HepG2 (cell line): ENCODE results near the gene DYNLL2. TPM values are rescaled to one million over a fixed set of nuclear protein-coding genes. Genes with fewer than 3 reads are reported as not detected.
A peak's percentile ranks its signal among the peaks of the same experiment; 100 is the strongest.

ENCODE experiments used
- ATAC-seq: fragments of 200-7000 bp; cut with Tn5 transposase; 3 replicates; pipeline ENCODE4 v1.9.1; 2020; ENCODE audit warnings: mild to moderate bottlenecking, moderate library complexity
- BruUV-seq: library from RNA; stranded (reverse); fragments of 400-500 nt; replicated peaks from 2 replicates; lab custom pipeline; 2021; lab: Mats Ljungman, UMichigan
- CTCF ChIA-PET: fragments of 300-600 bp; formaldehyde crosslinking; extraction: SDS; loops from one replicate; lab custom pipeline; 2021; ENCODE audit warnings: low total read pairs, inconsistent platforms, low intra/inter-chr PET ratio; lab: Yijun Ruan, JAX
- POLR2A ChIA-PET: fragments of 350-600 bp; sonication (Branson Sonifier 250); formaldehyde crosslinking; loops from one replicate; lab custom pipeline; 2020; ENCODE audit warnings: antibody characterized with exemption, inconsistent platforms; lab: Yijun Ruan, JAX
- DNase-seq: peaks from one replicate; pipeline ENCODE4 v3.0.0-alpha.2; 2015; ENCODE audit warnings: low spot score
- FAIRE-seq: peaks from 3 replicates; lab custom pipeline; 2011; peaks lifted over from hg19 to GRCh38; lab: Jason Lieb, UNC
- H2AFZ ChIP-seq: one replicate; pipeline ENCODE4 v1.6.1; 2011; ENCODE audit warnings: low read length, inconsistent platforms
- H3K27ac ChIP-seq: fragments of 300-600 bp; 3 replicates; pipeline ENCODE4 v1.8.0; 2011; ENCODE audit warnings: mixed run types, mild to moderate bottlenecking, mixed read lengths, low read length, inconsistent platforms; ENCODE audit not compliant: insufficient read depth; ENCODE audit errors: extremely low read length
- H3K27me3 ChIP-seq, 2 experiments: fragments of 200-600 bp in 1 of 2; 2 replicates in 1 of 2; 3 replicates in 1 of 2; pipeline versions ENCODE4 v1.6.0 to v1.8.0; 2011; ENCODE audit warnings: low read length in 2 of 2, mild to moderate bottlenecking in 2 of 2, moderate library complexity in 2 of 2, inconsistent platforms in 1 of 2; ENCODE audit not compliant: insufficient read depth in 2 of 2, control insufficient read depth in 1 of 2
- H3K36me3 ChIP-seq, 2 experiments: fragments of 200-600 bp in 1 of 2; replicated peaks in 1 of 2; 2 replicates in 1 of 2; 3 replicates in 1 of 2; pipeline versions ENCODE4 v1.5.1 to v1.8.0; 2011; ENCODE audit warnings: low read length in 2 of 2, inconsistent platforms in 1 of 2; ENCODE audit not compliant: insufficient read depth in 2 of 2, control insufficient read depth in 1 of 2
- H3K4me1 ChIP-seq: 2 replicates; pipeline ENCODE4 v1.5.1; 2012; ENCODE audit warnings: low read length, inconsistent platforms; ENCODE audit not compliant: insufficient read depth
- H3K4me2 ChIP-seq: 2 replicates; pipeline ENCODE4 v1.6.0; 2011; ENCODE audit warnings: low read depth, low read length, inconsistent platforms
- H3K4me3 ChIP-seq, 3 experiments: fragments of 200-600 bp in 1 of 3; sonication (generic), shearing (Covaris generic) in 1 of 3; replicated peaks in 1 of 3; 2 replicates each; pipeline ENCODE4 v1.5.1; 2011 to 2016; ENCODE audit warnings: low read length in 3 of 3, inconsistent platforms in 2 of 3, low read depth in 2 of 3, mild to moderate bottlenecking in 2 of 3, control low read depth in 1 of 3, mixed read lengths in 1 of 3; ENCODE audit not compliant: insufficient read depth in 1 of 3
- H3K79me2 ChIP-seq: one replicate; pipeline ENCODE4 v1.6.1; 2011; ENCODE audit warnings: low read length, inconsistent platforms; ENCODE audit not compliant: insufficient read depth
- H3K9ac ChIP-seq: 2 replicates; pipeline ENCODE4 v1.6.0; 2011; ENCODE audit warnings: mild to moderate bottlenecking, low read depth, low read length, inconsistent platforms; ENCODE audit not compliant: insufficient read depth
- H3K9me3 ChIP-seq: 2 replicates; pipeline ENCODE4 v1.5.1; 2012; ENCODE audit warnings: mild to moderate bottlenecking, low read length
- H4K20me1 ChIP-seq: 2 replicates; pipeline ENCODE4 v1.6.0; 2011; ENCODE audit warnings: inconsistent platforms, mild to moderate bottlenecking, low read length, moderate library complexity; ENCODE audit not compliant: insufficient read depth
- BRD4 ChIP-seq: sonication (generic); formaldehyde crosslinking; IDR thresholded peaks from 2 replicates; pipeline ENCODE4 v1.4.0; 2020; ENCODE audit warnings: missing genetic modification reagents
- PHF8 ChIP-seq: sonication (generic); formaldehyde crosslinking; IDR thresholded peaks from 2 replicates; pipeline ENCODE4 v1.5.0; 2020; ENCODE audit warnings: missing genetic modification reagents
- POLR2A ChIP-seq, 2 experiments: IDR thresholded peaks; 2 replicates each; pipeline ENCODE4 v1.6.1; 2011; ENCODE audit warnings: low read depth in 2 of 2, low read length in 2 of 2, mild to moderate bottlenecking in 1 of 2, moderate library complexity in 1 of 2; ENCODE audit not compliant: insufficient read depth in 1 of 2
- REXO4 ChIP-seq: sonication (generic); formaldehyde crosslinking; IDR thresholded peaks from 2 replicates; pipeline ENCODE4 v1.8.0; 2022; ENCODE audit warnings: missing genetic modification reagents, mild to moderate bottlenecking, borderline replicate concordance
- RXRA ChIP-seq: sonication (generic); formaldehyde crosslinking; IDR thresholded peaks from 2 replicates; pipeline ENCODE4 v1.5.1; 2020; ENCODE audit warnings: missing genetic modification reagents
- SMAD1 ChIP-seq: sonication (generic); formaldehyde crosslinking; IDR thresholded peaks from 2 replicates; pipeline ENCODE4 v1.4.0; 2020; ENCODE audit warnings: missing genetic modification reagents, low read depth, mild to moderate bottlenecking, borderline replicate concordance
- ZNF776 ChIP-seq: sonication (generic); formaldehyde crosslinking; IDR thresholded peaks from 2 replicates; pipeline ENCODE4 v1.4.0; 2020; ENCODE audit warnings: mild to moderate bottlenecking, missing genetic modification reagents
- WGBS: methylation state at CpG from one replicate; pipeline ENCODE4 v1.1.6; 2017; ENCODE audit warnings: low lambda C conversion rate; 5-methylcytosine and 5-hydroxymethylcytosine counted together
- in situ Hi-C: cut with HindIII; loops from 2 replicates; pipeline ENCODE4 v1.10.0; 2017; ENCODE audit warnings: low pct_unique_long_range_greater_than_20kb; ENCODE audit not compliant: extremely low pct_ligation_motif_present
- intact Hi-C: fragments of 100-400 bp; cut with micrococcal nuclease; formaldehyde crosslinking; loops from one replicate; pipeline ENCODE4 v1.10.0; 2022; ENCODE audit not compliant: unreplicated experiment
- polyA plus RNA-seq, 8 experiments: library from polyadenylated mRNA; depleted of rRNA in 3 of 8; stranded (reverse) in 7 of 8; unstranded in 1 of 8; fragments of >200 nt; fragmentation: Illumina TruSeq in 4 of 8; extraction: Trizol in 4 of 8; gene quantifications; 2 replicates each; pipeline versions ENCODE4 v1.2.1 to v1.2.3, GENCODE V29; 2011 to 2016; ENCODE audit warnings: low read depth in 4 of 8, missing spikeins in 1 of 8, mixed read lengths in 1 of 8; ENCODE audit not compliant: insufficient read depth in 1 of 8
- total RNA-seq, 5 experiments: library from RNA; depleted of rRNA; stranded (reverse); fragments of >200 nt; fragmentation: Illumina TruSeq; extraction: Trizol; gene quantifications; 2 replicates each; pipeline ENCODE4 v1.2.3, GENCODE V29; 2016; ENCODE audit warnings: low read depth in 1 of 5
- TF ChIP-seq, protein P1 (sequence below): IDR thresholded peaks from 2 replicates; pipeline ENCODE4 v1.6.1; 2016; ENCODE audit warnings: missing compliant biosample characterization, missing genetic modification reagents, borderline replicate concordance
- TF ChIP-seq, protein P2 (sequence below): sonication (generic); formaldehyde crosslinking; IDR thresholded peaks from 2 replicates; pipeline ENCODE4 v1.5.1; 2020; ENCODE audit warnings: missing genetic modification reagents, mild to moderate bottlenecking, borderline replicate concordance

Gene DYNLL2
- total and polyA plus RNA-seq, 2 of the 13 experiments (the other 11 are each of a cell fraction or from before 2014, with no cell fraction given): 9.5 to 29.0 TPM

DNA sequence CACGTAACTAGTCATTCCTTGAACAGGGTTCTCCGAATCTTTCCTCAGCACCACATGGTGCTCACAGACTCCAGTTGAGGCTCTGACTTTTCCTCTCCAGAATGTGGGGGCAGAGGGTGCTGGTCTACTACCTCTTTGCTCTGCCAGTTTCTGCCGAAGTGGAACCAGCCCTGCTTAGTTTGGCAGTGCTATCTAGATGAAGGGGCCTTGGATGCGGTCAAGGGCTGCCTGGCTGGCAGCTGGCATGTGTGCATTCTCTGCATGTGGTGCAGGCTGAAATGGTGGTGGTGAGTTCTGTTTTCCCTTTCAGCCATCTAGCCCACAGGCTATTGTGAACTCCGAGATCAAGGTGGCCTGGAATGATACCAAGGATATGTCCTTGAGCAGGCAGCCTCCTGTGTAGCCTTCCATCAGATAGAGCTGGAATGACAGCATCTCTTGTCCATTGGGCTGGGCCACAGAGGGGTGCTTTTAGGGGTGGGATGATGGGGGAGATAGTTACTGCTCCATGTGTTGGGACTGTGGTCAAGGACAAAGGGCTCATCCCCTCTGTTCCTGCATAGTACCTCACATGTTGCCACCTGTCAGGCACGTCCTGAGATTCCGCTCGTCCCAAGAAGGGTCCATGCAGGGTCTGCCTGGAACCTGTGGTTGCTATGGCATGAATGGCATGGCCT lies 2.0 kb downstream of the DYNLL2 start:
- peaks cover 59% of the 10 kb centered on the region for H3K79me2 ChIP-seq
- H3K27ac ChIP-seq: no peak overlapping the region
- intact Hi-C loops: no loop called here
- H3K36me3 ChIP-seq: peaks cover 29 to 53% of the 10 kb centered on the region in 2 experiments
- no peak overlapping the region for H2AFZ ChIP-seq
- DNase-seq (no peak), ATAC-seq (no peak), FAIRE-seq (no peak)
- WGBS: 75% methylated on average over 5 of the region's 8 CpGs
- CTCF ChIA-PET: interaction anchor here (1.1 kb wide), 1 partner anchor 28 kb away, joined by 4 read pairs; no protein-coding TSS in a partner anchor
- H3K4me3 ChIP-seq: peak overlapping the region; percentile 90 to 99 (median 95)
- H3K4me2 ChIP-seq: peak overlapping the region; percentile 74
- no peaks in the 10 kb centered on the region for H3K9me3 ChIP-seq
- H3K9ac ChIP-seq: peak overlapping the region; percentile 95; the same call in 1 of the 2 replicates
- in situ Hi-C loops: loop anchor here (5.0 kb wide), 1 partner anchor 78 kb away; the partner anchor contains the start of gene SRSF1
- no TSS peak for BruUV-seq
- peaks cover 59% of the 10 kb centered on the region for H3K4me1 ChIP-seq
- H3K27me3 ChIP-seq: peaks cover 0 to 3% of the 10 kb centered on the region in 2 experiments; a peak in 1 of 5 replicates
- POLR2A ChIA-PET: interaction anchor here (1.1 to 2.8 kb wide), 7 partner anchors 78 to 1000 kb away, joined by 3 to 56 read pairs (median 5); partner anchors contain the start of genes AKAP1, MRPS23 and SRSF1
- no peak for TF ChIP-seq ZNF776 (CRISPR knock-in tag)
- TF ChIP-seq, protein P1, sequence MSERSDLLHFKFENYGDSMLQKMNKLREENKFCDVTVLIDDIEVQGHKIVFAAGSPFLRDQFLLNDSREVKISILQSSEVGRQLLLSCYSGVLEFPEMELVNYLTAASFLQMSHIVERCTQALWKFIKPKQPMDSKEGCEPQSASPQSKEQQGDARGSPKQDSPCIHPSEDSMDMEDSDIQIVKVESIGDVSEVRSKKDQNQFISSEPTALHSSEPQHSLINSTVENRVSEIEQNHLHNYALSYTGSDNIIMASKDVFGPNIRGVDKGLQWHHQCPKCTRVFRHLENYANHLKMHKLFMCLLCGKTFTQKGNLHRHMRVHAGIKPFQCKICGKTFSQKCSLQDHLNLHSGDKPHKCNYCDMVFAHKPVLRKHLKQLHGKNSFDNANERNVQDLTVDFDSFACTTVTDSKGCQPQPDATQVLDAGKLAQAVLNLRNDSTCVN (CRISPR knock-in tag): 0 out of 2 replicates have a peak, but pooled peaks have one; percentile 48
- TF ChIP-seq REXO4: no peak
- no peak for TF ChIP-seq BRD4 (CRISPR knock-in tag)
- TF ChIP-seq, protein P2, sequence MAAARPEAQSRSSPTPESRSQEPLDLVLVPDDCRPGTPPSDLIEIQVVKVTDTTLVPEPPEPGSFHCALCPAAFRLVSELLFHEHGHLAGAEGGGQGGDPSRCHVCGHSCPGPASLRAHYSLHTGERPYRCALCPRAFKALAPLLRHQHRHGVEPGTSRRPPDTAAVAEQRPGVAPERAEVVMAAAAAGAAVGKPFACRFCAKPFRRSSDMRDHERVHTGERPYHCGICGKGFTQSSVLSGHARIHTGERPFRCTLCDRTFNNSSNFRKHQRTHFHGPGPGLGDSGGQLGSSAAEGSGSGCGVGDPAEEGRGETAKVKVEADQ (CRISPR knock-in tag): no peak
- TF ChIP-seq SMAD1 (CRISPR knock-in tag): 0 out of 2 replicates have a peak, but pooled peaks have one; percentile 74
- peak in 1 of 2 experiments; percentile 30; a peak in 1 of 4 replicates for TF ChIP-seq POLR2A (IDR thresholded peaks at IDR 0.05; ENCODE audit: insufficient read depth in 1 of 2, low read depth in 2 of 2, low read length in 2 of 2)
- no peak for TF ChIP-seq RXRA (CRISPR knock-in tag)
- 0 out of 2 replicates have a peak, but pooled peaks have one; percentile 6 for TF ChIP-seq PHF8 (CRISPR knock-in tag)
- peaks cover 41% of the 10 kb centered on the region for H4K20me1 ChIP-seq
